HG03571 (cell line): Measurements from ENCODE around the gene TBX10.
"Not testable (repeated sequence)": the region's sequence is repeated elsewhere in the genome, so short reads cannot be mapped to it uniquely, and the experiment has no call there.

ENCODE experiments used
- ATAC-seq: cut with Tn5 transposase; IDR thresholded peaks from one replicate; pipeline ENCODE4 v1.9.1; 2021; ENCODE audit not compliant: unreplicated experiment

Gene TBX10

DNA sequence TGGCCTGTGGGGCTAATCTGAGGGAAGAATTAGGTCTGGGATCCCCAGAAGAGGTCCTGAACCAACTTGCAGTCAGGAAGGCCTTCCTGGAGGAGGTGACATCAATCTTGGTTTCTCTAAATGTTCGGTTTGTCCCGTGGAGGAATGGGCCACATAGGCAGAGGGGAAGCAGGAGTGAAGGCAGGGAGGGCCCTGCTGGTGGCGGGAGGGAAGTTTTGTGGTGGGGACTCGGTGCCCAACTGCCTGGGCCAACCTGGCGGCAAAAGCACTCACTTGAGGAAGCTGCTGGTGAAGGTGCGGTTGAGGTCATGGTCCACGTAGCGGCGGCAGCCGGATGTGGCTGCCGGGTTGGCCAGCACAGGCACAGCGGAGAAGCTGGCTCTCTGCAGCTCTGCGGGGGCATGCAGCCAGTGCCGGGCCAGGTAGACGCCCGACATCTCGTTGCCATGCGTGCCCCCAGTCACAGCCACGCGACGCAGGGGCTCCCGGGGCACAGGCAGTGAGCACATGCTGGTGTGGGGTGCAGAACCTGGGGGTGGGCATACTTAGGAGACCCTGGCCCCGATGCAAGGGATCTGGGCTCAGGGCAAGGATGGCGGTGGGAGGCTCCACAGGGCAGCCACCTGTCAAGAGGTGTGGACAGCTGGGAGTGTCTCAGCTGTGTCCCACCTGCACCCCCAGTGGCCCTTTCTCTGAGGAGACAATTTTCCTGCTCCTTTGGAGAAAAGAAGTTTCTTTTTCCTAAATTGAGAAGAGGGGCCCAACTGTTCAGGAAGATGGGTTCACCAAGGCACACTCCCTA lies 7.2 kb upstream of the TBX10 start:
- no peak for ATAC-seq

DNA sequence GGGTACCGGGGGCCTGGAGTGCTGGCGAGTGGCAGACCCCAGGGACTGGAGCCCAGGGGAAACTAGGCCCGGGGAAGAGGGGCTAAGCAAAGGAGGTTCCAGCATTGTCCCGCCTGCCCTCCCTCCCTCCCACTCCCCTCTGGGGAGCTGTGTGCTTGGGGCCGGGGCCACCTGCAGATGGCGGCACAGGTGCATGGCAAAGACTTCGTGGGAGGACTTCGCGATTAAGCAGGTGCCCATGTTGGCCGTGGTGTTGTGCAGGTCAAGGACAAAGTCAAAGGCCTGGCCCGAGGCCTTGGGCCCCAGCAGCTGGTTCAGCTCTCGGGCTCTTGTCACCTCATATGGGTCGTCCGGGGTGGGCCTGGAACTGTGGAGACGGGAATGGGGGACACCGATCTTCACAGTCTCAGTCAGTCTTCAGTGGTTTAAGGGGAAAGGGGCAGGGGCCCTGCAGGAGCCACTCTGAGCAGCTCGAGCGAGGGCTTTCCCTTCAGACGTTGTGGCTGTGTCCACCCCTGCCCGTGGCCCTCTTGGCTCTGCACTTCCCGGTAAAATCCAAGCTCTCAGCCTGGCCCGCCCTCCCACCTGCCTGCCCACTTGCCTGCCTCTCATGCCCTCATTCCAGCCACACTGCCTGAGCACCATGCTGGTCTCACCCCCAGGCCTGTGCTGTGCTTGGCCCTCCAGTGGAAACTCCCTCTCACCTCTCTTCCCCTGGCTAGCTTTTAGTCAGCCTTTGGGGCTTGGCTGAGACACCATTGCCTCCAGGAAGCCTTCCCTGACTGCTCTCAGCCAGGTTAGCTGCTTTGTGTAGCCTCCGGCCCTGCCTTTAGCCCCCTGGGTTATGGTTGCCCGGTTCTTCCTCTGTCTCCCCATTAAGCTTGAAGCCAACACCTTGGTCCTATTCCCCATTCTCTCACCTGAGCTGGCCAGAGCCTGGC lies 6.2 kb upstream of the TBX10 start:
- no peak for ATAC-seq

DNA sequence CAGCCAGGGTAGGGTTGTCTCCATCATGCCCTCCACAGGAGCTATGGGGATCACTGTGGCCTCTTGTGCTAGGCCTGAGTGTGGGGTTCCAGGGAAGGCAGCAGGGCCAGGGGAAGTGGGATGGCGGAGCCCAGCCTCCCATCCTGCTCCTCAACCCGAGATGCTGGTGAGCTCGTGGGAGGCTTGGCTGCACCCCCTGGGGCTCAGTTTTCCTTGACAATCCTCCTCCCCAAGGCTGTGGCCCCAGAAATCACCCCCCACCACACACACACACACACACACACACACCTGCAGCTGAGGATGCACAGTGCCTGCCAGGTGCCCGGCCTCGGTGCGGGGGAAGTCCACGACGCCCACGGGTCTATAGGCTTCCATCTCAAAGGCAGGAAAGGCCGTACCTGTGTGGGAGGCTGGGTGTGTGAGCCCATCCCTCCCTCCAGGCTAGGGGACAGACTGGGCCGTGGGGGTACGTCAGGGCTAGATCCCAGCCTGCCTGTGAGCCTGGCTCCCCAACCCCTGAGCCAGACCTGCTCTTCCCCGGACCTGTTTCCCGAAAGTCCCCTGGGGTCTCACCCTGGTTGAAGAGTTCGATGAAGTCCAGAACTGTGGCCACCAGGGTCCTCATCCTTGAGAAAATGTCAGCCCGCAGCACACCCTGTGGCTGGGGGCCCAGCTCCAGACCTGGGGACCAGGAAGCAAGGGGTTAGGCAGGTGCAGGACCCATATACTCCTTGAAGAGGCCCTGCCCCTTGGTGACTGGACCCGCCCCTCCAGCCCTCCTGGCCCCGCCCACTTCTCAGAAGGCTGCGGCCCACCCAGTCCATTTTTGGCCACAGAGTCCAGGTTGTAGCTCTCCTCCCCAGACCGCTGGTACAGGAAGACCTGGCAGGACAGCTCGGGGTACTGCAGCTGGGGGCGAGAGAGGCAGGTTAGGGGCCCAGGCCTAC lies 5.2 kb upstream of the TBX10 start:
- ATAC-seq, result no peak

DNA sequence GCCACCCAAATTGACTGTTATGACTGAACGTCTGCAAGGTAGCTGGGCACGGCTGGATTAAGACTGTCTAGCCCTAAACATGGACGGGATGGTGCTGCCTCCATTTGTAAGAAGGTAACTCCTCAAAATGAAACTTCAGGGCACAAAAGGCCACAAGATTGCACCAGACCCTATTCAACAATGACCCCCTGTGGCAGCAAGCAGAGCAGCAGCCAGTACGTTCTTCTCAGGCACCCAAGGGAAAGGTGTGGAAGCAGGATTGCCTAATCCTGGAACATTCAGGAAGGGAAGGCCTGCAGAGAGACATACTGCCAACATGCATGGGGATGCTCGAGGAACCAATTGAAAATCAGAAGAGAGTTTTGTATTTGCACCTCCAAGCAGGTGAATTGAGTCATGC lies 4.5 kb upstream of the TBX10 start:
- no peak for ATAC-seq

DNA sequence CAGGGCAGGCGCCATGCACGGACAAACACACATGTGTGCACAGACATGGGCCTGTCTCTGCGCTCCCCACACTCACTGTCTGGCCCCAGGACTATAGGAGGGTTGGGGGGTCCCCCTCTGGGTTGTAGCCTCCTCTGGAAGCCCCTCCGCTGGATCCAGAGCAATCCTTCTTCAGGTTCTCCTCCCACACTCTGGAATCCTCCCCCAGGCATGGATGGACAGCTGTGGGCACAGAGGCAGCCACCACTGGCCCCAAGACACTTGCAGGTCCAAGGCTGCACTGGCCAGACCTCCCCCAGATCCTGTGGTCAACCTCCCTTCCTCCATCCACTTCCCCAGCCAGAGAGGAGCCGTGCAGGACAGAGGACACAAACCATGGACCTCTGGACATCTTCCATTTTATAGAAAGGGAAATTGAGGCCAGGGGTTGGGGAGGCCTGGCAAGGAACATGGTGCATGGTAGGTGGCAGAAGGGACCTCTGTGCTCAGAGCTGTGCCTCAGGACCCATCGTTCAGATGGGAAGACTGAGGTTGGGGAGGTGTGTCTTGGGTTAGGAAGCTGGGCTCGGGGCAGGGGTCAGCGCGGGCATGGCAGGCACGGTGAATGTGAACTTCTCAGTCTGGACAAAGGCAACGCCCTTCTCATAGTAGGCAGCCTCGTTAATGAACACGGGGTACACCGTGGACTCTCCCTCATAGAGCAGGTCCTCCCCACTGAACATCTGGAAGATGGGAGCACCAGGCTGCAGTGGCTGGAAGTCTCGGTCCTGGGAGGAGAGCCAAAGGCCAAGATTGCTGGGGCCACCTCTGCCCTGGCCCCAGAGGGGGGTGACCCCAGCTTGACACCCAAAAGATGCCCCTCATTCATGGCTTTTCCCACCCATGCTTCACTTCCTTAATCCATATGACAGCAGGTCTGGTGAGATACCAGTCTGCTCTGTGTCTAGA lies 2.9 kb upstream of the TBX10 start:
- ATAC-seq, result no peak

DNA sequence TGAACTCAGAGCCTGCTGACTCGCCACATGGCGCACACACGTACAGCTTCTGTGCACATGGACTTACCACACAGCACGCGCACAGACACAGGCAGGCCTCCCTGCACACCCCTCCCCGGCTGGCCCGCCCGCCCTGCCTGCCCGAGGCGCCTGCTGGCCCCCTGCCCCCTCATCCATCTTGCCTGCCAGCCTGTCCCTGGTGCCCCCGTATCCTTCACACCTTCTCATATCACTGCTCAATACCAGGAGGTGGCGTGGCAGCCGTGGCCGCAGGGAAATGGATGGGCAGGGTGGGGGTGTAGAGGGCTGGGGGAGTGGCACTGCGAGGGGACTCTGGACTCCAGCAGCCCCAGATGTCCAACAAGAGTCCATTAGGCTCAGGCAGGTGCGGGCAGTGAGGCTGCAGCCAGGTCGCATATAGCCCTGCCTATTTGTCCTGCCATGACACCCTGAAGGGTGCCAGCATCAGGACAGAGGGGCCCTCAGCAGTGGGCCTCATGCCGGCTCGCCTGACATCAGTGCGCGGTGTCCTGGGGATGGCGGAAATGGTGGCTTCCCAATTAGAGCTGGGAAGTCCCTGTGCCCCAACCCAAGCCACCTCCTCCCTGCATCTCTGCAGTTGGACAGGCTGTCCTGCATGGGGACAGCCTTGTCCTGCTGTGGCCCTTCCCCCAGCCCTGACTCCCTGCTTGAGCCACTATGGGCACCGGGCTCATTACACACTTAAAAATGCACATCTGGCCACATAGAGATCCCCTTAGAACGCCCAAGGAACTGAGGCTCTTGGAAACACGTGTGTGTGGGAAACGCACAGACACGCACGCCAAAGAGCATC lies 2.0 kb upstream of the TBX10 start:
- no peak for ATAC-seq

DNA sequence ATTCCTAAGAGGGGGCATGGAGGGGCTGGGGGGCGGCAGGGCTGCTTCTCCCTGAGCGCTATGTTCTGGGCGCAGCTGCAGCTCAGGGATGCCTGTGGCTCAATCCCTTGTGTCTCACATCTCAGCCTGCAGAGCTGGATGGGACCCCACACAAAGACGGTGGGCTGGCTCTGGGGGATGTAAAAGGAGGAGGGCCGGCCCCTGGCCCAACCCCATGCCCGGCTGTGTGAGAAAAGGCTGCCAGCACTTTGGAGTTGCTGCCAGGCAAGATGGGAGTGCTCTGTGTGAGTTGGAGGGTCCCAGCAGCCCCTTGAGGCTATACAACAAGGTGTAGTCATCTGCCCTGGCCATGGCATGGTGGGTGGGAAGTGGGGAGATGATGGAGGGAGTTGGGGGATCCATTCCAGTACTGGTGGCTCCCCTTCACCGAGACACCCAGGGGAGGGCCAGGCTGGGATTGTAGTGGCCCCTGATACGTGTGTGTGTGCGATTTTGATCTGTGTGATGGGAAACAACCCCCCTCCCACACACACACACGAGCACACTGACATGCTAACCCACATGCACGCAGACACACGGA lies 1.3 kb upstream of the TBX10 start:
- no peak for ATAC-seq

DNA sequence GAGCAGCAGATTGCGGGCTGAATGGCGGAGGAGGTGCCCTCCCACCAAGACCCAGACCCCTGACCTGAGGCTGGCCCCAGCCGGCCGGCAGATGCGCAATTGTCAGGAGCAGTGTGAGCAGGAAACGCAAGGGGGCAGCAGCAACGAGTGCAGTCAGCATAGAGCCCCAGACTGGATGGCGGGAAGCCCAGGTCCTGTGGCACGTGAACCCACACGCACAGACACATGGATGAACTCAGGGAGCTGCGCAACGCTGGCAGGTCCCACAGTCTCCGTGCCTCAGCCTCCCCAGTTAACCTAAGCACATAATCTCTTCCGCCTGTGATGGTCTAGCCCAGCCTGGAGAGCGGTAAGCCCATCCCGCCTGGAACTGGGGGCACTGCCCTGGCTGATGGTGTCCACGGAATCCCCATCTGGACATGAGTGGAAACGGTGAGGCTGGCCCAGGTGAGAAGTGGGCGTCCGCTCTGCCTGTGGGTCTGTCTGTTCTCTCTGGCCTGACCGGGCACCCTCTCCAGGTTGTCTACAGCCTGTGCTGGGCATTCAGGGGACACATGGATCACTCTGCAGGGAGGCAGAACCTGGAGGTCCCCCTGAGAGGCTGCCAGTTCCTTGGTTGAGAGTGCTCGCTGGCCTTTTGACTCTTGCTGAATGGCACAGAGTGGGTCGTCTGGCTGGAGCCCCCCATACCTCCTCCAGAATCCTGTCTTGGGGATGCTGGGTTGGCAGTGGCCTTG lies 626 bp upstream of the TBX10 start:
- ATAC-seq, result no peak

DNA sequence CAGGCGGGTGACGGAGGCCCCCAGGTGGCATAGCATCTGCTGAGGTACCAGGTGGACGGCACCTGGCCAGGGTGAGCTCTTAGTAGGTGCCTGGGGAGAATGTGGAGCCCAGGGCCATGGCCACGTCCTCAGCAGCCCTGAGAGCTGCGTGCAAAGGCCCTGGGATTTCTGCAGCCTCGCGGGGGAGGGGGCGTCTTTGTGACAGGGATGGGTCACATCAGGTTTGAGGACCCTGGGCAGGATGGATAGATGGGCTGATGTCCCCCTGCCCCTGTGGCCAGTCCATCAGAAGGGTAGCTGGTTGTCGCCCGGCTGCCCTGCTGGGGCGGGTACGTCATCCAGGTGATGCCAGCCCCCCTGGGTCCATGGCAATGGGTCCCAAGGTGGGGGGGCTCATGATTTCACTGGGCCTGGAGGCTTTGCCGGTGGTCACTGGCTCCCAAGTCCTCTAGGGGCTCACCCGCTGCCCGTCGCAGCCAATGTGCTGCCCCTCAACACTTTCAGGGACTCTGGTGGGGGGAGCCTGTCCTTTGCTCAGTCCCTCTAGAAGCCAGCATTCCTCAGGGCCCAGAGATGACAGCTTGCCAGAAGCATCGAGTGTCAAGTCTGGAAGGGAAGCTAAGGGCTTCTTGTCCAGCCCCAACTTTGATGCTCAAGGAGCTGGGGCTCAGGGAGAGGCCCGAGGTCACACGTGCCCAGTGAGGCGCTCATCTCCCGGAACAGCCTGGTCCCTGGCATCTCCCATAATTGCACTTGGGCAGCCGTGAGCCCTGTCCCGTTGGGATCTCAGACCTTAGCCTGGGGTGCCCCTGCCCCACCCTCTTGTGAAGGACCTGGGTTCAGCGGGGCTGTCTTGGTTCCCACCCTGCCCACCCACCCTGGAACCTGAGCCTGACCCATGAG lies 777 bp downstream of the TBX10 start:
- no peak for ATAC-seq

DNA sequence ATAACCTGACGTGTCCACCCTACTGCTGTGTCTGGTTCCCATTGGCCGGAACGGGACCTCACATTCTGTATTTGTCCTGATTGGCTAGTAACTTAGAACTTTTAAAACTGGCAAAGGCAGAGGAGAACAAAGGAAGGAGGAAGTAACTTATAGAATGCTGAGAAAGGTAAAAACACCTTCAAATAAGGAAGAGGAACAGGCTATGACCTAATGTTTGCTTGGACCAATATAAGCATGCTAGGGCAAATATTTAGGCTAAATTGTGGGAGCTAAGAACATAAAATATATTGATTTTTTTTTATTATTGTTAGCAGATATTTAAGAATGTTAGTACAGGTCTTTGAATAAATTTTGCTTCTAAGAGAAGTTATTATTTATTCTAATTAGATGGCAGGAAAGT lies 2.1 kb downstream of the TBX10 start:
- not testable (repeated sequence) for ATAC-seq

DNA sequence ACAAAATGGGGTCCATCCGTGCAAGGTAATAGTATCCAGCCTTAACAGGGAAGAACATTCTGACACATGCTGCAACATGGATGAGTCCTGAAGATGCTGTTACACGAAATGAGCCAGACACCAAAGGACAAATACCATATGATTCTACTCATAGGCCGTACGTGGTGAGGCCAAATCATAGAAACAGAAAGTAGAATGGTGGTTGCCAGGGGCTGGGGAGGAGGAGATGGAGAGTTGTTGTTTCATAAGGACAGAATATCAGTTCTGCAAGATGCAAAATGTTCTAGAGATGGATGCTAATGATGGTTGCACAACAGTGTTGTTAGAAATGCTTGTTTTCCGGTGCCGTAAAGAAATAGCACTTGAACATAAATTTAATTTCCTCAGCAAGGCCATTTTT lies 2.6 kb downstream of the TBX10 start:
- no peak for ATAC-seq

DNA sequence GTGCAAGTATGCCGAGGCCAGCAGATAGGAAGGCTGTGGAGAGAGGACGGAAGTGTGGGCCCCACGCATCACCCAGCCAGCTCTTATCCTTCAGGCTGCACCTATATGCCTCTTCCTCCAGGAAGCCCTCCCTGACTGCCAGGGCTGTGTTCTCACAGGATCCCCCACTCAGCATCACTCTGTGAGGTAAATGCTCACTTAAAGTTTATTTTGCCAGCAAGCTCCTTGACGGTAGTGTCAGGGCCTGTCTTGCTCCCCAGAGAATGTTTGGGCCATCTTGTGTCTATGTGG lies 4.4 kb downstream of the TBX10 start:
- no peak for ATAC-seq

DNA sequence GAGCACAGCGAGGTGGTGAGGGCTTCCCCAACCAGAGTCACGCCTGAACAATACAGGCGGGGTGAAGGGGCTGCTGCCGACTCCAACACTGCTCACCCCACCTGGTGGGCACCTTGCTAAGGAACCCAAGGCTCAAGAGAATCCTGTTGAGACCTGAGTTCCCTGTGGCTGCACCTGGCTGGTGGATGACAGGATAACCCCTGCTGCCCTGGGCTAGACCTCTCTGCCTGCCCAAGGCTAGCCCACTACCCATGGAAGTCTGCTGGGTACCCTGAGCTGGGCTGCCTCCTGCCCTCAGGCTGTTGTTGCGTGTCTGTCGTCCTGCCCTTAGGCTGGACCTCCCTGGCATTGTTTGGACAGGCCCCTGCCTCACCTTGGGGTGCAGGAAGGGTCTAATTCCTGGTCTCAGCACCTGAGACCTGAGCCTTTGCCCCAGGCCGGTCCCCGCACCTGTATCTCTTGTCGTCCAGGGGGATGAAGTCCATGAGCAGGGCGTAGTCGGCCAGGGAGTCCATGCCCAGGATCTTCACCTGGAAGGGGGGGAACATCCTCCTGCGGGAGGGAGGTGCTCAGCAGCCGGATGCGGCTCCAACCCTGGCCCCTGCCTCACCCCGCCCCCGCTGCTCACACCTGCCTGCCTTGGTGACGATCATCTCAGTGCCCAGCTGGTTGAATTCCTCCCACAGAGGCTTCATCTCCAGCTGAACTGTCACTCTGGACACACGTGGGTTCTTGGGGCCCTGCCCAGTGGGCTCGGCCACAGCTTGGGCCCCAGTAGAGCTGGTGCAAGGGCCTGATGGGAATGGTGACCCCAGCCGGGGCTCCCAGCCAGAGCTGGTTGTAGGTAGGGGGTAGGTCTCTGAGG lies 5.0 kb downstream of the TBX10 start:
- ATAC-seq, result no peak

DNA sequence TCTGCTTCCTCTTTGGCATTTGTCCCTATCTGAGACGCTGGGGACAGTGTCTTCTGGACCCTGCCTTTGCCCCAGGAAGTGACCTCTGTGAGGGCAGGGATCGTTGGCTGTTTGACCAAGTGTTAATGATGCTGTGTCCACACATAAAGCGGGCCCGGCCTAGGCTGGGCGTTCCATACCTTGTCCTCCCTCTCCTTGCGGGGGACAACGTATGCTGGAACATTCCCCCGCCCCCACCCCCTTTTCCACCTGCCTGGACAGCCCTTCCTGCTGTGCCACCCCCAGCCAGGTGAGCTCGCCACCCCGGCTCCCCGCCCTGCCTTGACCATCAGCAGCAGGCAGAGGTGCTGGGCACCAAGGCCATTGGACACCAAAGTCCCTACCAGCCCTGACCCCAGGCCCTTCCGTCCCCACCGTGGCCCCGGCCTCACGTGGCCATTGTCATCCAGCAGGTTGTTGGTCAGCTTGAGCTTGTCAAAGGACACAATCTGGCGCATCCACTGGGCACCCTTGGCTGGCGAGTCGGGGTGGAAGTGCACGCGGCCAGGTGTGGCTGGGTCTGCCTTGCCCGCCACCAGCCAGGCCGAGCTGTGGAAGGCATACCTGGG lies 5.7 kb downstream of the TBX10 start:
- ATAC-seq, result no peak

DNA sequence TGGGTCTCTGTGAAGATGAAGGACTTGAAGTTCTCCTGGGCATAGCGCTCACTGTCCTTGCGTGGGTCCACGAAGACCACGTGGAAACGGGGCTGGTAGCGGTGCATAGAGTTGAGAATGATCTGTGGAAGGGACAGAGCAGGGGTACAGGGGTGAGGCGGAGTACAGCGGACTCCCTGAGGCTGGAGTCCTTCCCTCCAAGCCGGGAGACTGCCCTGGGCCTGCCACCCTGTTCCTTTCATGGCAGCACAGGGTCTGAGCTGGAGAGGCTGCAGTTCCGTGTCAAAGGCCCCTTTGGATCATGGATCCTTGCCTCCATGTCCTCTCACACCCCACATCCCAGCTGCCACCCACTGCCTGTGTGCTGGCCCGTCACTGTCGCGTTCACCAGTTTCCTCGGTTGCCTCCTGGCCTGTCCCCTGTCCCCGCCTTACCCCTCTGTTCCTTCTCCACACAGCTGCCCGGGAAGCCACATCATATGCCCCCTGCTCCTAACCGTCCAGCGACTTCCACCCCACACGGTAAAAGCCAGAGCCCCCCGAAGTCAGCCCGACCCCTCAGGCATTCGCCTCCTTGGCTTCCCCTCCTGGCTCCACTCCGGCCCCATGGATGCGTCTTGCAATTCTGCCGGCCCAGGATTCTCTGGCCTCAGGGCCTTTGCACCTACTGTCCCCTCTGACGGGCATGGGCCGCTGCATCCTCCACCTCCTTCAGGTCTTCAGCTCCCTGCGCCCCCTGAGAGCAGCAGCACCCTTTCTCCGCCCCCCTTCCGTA lies 6.4 kb downstream of the TBX10 start:
- no peak for ATAC-seq
